Measurements from ENCODE around the gene METAP2. TPM values are rescaled to one million over a fixed set of nuclear protein-coding genes. Genes with fewer than 3 reads are reported as not detected.
"Not testable (repeated sequence)": the region's sequence is repeated elsewhere in the genome, so short reads cannot be mapped to it uniquely, and the experiment has no call there.

Gene METAP2
- polyA plus RNA-seq, 2 donors = 23.7 to 51.8 TPM

DNA sequence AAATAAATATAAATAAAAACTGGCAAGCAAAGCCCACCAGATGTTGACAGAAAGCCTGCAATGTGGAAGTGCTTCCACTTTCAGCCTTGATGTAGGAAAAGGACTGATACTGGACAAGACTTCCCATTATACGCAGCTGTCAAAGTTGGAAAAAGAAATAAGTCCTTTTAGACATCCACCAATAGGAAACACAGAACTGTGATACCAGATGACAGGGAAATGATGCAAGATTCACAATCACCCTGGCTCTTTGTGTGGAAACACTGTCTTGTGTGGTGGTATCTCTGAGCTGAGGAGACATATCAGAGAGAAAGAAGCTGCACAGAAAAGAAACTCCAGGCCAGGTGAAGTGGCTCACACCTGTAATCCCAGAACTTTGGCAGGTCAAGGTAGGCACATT is 13.8 kb upstream of the METAP2 start:
- Histone ChIP-seq H3K9me3 (ENCODE audit: control insufficient read depth in 2 of 2, insufficient read depth in 1 of 2, low read depth in 1 of 2, low read length in 1 of 2) (peaks cover 7% of the 10 kb centered on the region in 2 donors), H3K27me3 (ENCODE audit: control insufficient read depth in 1 of 2, insufficient read depth in 2 of 2, low read length in 2 of 2) (no peaks in the 10 kb centered on the region), H3K27ac (ENCODE audit: low read depth in 2 of 2, low read length in 1 of 2) (no peak overlapping the region), H3K36me3 (ENCODE audit: control insufficient read depth in 2 of 2, insufficient read depth in 2 of 2, low read length in 1 of 2) (no peaks in the 10 kb centered on the region), H3K4me3 (ENCODE audit: low read depth in 1 of 2, low read length in 2 of 2) (no peak overlapping the region), H3K4me1 (ENCODE audit: control insufficient read depth in 2 of 2, insufficient read depth in 2 of 2, low read length in 1 of 2) (no peaks in the 10 kb centered on the region)
- 95 to 100% methylated on average over 1 of the region's 1 CpG for WGBS, 2 donors

GRCh38 chr12:95460896-95461295 is 13.1 kb upstream of the METAP2 start:
- 73 to 79% methylated on average over 1 of the region's 1 CpG for WGBS, 2 donors
- H3K4me3 ChIP-seq (ENCODE audit: low read depth in 1 of 2, low read length in 2 of 2) = no peak overlapping the region
- peaks cover 7% of the 10 kb centered on the region in 2 donors for H3K9me3 ChIP-seq (ENCODE audit: control insufficient read depth in 2 of 2, insufficient read depth in 1 of 2, low read depth in 1 of 2, low read length in 1 of 2)
- H3K4me1 ChIP-seq (ENCODE audit: control insufficient read depth in 2 of 2, insufficient read depth in 2 of 2, low read length in 1 of 2) = no peaks in the 10 kb centered on the region
- no peaks in the 10 kb centered on the region for H3K27me3 ChIP-seq (ENCODE audit: control insufficient read depth in 1 of 2, insufficient read depth in 2 of 2, low read length in 2 of 2)
- no peaks in the 10 kb centered on the region for H3K36me3 ChIP-seq (ENCODE audit: control insufficient read depth in 2 of 2, insufficient read depth in 2 of 2, low read length in 1 of 2)
- no peak overlapping the region for H3K27ac ChIP-seq (ENCODE audit: low read depth in 2 of 2, low read length in 1 of 2)

DNA sequence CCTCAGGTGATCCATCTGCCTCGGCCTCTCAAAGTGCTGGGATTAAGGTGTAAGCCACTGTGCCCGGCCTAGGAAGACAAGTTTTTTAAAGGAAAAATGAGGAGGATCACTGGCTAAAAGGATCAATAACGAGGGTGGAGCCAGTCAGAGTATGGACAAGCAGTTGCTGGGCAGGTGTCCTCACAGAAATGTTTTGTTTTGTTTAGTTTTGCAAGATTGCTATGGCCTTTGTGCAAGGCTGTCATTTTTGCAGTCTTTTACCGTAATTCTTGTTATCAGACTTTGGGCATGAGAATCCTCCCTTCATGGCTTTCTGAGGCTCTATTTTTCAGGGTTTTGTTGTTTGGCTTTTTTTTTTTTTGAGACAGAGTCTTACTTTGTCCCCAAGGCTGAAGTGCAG is 11.9 kb upstream of the METAP2 start:
- WGBS, 2 donors = 78 to 81% methylated on average over 4 of the region's 4 CpGs
- H3K9me3 ChIP-seq (ENCODE audit: control insufficient read depth in 2 of 2, insufficient read depth in 1 of 2, low read depth in 1 of 2, low read length in 1 of 2) = peaks cover 7% of the 10 kb centered on the region in 2 donors

GRCh38 chr12:95462551-95462950 is 11.4 kb upstream of the METAP2 start:
- H3K36me3 ChIP-seq (ENCODE audit: control insufficient read depth in 2 of 2, insufficient read depth in 2 of 2, low read length in 1 of 2) = no peaks in the 10 kb centered on the region
- 86 to 91% methylated on average over 2 of the region's 2 CpGs for WGBS, 2 donors
- no peaks in the 10 kb centered on the region for H3K27me3 ChIP-seq (ENCODE audit: control insufficient read depth in 1 of 2, insufficient read depth in 2 of 2, low read length in 2 of 2)
- H3K27ac ChIP-seq (ENCODE audit: low read depth in 2 of 2, low read length in 1 of 2) = no peak overlapping the region
- no peaks in the 10 kb centered on the region for H3K4me1 ChIP-seq (ENCODE audit: control insufficient read depth in 2 of 2, insufficient read depth in 2 of 2, low read length in 1 of 2)
- peaks cover 3 to 4% of the 10 kb centered on the region in 2 donors for H3K9me3 ChIP-seq (ENCODE audit: control insufficient read depth in 2 of 2, insufficient read depth in 1 of 2, low read depth in 1 of 2, low read length in 1 of 2)
- no peak overlapping the region for H3K4me3 ChIP-seq (ENCODE audit: low read depth in 1 of 2, low read length in 2 of 2)

More for the DNA sequence above, 11.9 kb upstream of the METAP2 start:
- H3K27me3 ChIP-seq (ENCODE audit: control insufficient read depth in 1 of 2, insufficient read depth in 2 of 2, low read length in 2 of 2) = no peaks in the 10 kb centered on the region
- H3K27ac ChIP-seq (ENCODE audit: low read depth in 2 of 2, low read length in 1 of 2) = no peak overlapping the region
- no peaks in the 10 kb centered on the region for H3K36me3 ChIP-seq (ENCODE audit: control insufficient read depth in 2 of 2, insufficient read depth in 2 of 2, low read length in 1 of 2)
- H3K4me1 ChIP-seq (ENCODE audit: control insufficient read depth in 2 of 2, insufficient read depth in 2 of 2, low read length in 1 of 2) = no peaks in the 10 kb centered on the region
- no peak overlapping the region for H3K4me3 ChIP-seq (ENCODE audit: low read depth in 1 of 2, low read length in 2 of 2)

DNA sequence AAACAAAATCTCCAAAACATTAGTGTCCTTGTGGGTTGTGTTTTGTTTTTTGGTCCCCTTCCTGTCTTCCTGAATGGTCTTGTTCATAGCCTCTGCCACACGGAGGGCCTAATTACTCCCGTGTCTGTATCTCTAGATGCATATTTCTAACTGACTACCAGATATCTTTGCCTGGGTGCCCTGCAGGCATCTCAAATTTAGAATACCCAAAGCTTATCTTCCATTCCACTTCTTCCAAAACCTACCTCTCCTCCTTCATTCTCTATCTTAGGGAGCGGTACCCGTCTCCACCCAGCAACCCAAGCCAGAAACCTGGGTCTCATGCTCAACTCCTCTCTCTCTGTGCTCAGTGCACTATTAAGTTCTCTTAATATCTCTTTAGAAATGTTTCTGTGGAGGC is 10.9 kb upstream of the METAP2 start:
- Histone ChIP-seq H3K27ac (ENCODE audit: low read depth in 2 of 2, low read length in 1 of 2) (no peak overlapping the region), H3K9me3 (ENCODE audit: control insufficient read depth in 2 of 2, insufficient read depth in 1 of 2, low read depth in 1 of 2, low read length in 1 of 2) (no peaks in the 10 kb centered on the region), H3K4me3 (ENCODE audit: low read depth in 1 of 2, low read length in 2 of 2) (no peak overlapping the region), H3K4me1 (ENCODE audit: control insufficient read depth in 2 of 2, insufficient read depth in 2 of 2, low read length in 1 of 2) (no peaks in the 10 kb centered on the region), H3K27me3 (ENCODE audit: control insufficient read depth in 1 of 2, insufficient read depth in 2 of 2, low read length in 2 of 2) (no peaks in the 10 kb centered on the region), H3K36me3 (ENCODE audit: control insufficient read depth in 2 of 2, insufficient read depth in 2 of 2, low read length in 1 of 2) (no peaks in the 10 kb centered on the region)
- WGBS, 2 donors = 81 to 90% methylated on average over 4 of the region's 4 CpGs

DNA sequence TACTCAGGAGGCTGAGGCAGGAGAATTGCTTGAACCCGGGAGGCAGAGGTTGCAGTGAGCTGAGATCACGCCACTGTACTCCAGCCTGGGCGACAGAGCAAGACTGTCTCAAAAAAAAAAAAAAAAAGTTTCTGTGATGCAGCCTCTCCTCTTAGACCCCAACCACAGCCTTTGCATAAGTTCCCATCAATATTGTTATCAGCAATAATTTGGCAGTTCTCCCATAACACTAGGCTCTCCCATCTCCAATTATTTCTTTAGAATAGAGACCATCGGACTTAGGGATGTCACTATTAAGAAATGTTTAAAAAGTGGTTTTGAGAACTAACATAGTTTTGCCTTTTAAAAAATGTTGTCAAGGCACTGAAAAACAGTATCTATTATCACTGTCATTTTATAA is 10.2 kb upstream of the METAP2 start:
- H3K36me3 ChIP-seq (ENCODE audit: control insufficient read depth in 2 of 2, insufficient read depth in 2 of 2, low read length in 1 of 2); H3K4me3 ChIP-seq (ENCODE audit: low read depth in 1 of 2, low read length in 2 of 2); H3K27ac ChIP-seq (ENCODE audit: low read depth in 2 of 2, low read length in 1 of 2); H3K4me1 ChIP-seq (ENCODE audit: control insufficient read depth in 2 of 2, insufficient read depth in 2 of 2, low read length in 1 of 2); H3K27me3 ChIP-seq (ENCODE audit: control insufficient read depth in 1 of 2, insufficient read depth in 2 of 2, low read length in 2 of 2); H3K9me3 ChIP-seq (ENCODE audit: control insufficient read depth in 2 of 2, insufficient read depth in 1 of 2, low read depth in 1 of 2, low read length in 1 of 2): not testable (repeated sequence)
- WGBS, 2 donors = 70 to 81% methylated on average over 3 of the region's 4 CpGs

DNA sequence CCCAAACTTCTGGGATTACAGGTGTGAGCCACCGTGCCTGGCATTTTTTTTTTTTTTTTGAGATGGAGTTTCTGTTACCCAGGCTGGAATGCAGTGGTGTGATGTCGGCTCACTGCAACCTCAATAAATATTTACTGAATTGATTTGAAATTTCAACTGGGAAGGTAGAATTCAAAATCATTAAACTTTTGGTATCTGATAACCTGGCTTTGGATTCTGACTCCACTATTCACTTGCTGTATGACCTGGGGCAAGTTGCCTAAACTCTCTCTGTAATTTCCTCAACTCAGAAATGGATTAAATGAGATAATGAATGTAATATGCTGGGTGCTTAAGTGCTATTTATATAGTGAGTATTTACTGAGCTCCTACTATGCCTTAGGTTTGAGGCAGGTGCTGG is 8.7 kb upstream of the METAP2 start:
- no peak overlapping the region for H3K4me3 ChIP-seq (ENCODE audit: low read depth in 1 of 2, low read length in 2 of 2)
- WGBS, 2 donors = 67 to 68% methylated on average over 2 of the region's 2 CpGs
- no peaks in the 10 kb centered on the region for H3K4me1 ChIP-seq (ENCODE audit: control insufficient read depth in 2 of 2, insufficient read depth in 2 of 2, low read length in 1 of 2)
- no peaks in the 10 kb centered on the region for H3K36me3 ChIP-seq (ENCODE audit: control insufficient read depth in 2 of 2, insufficient read depth in 2 of 2, low read length in 1 of 2)
- H3K9me3 ChIP-seq (ENCODE audit: control insufficient read depth in 2 of 2, insufficient read depth in 1 of 2, low read depth in 1 of 2, low read length in 1 of 2) = no peaks in the 10 kb centered on the region
- H3K27ac ChIP-seq (ENCODE audit: low read depth in 2 of 2, low read length in 1 of 2) = no peak overlapping the region
- no peaks in the 10 kb centered on the region for H3K27me3 ChIP-seq (ENCODE audit: control insufficient read depth in 1 of 2, insufficient read depth in 2 of 2, low read length in 2 of 2)

- WGBS, 2 donors = 40 to 53% methylated on average over 1 of the region's 1 CpG
These were observed 3.7 kb upstream of the METAP2 start for GRCh38 chr12:95470300-95470699.

DNA sequence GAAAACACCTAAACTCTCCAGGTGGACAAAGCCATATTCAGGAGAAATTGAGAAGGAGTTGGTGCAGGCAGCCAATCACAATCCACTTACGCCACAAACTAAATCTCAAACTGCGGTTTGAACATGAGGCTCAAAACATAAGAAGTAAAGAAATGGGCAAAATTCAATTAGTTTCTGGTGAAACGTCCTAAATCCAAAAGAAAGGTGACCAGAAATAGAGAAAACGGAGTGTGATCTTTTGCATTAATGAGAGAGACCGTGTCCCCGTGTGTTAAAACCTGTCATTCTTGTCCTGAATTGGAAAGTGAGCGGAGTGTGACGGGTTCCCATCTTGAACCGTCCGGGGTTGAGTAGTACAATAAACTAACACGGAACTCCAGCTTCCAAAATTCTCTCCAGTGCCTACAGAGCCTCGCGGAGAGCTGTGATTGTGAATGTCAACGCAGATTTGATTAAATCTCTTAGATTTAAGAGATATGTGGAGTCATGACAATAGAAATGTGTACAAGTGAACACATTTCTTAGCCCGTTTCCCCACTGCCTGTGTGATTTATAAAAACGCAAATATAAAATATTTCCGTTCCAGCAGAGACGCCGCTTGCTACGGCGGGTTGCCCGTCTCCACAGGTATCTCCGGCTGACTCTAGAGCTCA is 595 bp upstream of the METAP2 start:
- Histone ChIP-seq H3K9me3 (ENCODE audit: control insufficient read depth in 2 of 2, insufficient read depth in 1 of 2, low read depth in 1 of 2, low read length in 1 of 2) (no peaks in the 10 kb centered on the region), H3K36me3 (ENCODE audit: control insufficient read depth in 2 of 2, insufficient read depth in 2 of 2, low read length in 1 of 2) (peaks cover 0 to 2% of the 10 kb centered on the region in 2 donors), H3K27me3 (ENCODE audit: control insufficient read depth in 1 of 2, insufficient read depth in 2 of 2, low read length in 2 of 2) (no peaks in the 10 kb centered on the region), H3K27ac (ENCODE audit: low read depth in 2 of 2, low read length in 1 of 2) (peak overlapping the region; percentile 95 to 98), H3K4me3 (ENCODE audit: low read depth in 1 of 2, low read length in 2 of 2) (peak overlapping the region; percentile 85 to 91), H3K4me1 (ENCODE audit: control insufficient read depth in 2 of 2, insufficient read depth in 2 of 2, low read length in 1 of 2) (no peaks in the 10 kb centered on the region)
- WGBS, 2 donors = 1% methylated on average over 23 of the region's 23 CpGs

More at GRCh38 chr12:95470300-95470699, 3.7 kb upstream of the METAP2 start:
- no peak overlapping the region for H3K27ac ChIP-seq (ENCODE audit: low read depth in 2 of 2, low read length in 1 of 2)
- H3K4me3 ChIP-seq (ENCODE audit: low read depth in 1 of 2, low read length in 2 of 2) = no peak overlapping the region
- no peaks in the 10 kb centered on the region for H3K27me3 ChIP-seq (ENCODE audit: control insufficient read depth in 1 of 2, insufficient read depth in 2 of 2, low read length in 2 of 2)
- no peaks in the 10 kb centered on the region for H3K4me1 ChIP-seq (ENCODE audit: control insufficient read depth in 2 of 2, insufficient read depth in 2 of 2, low read length in 1 of 2)
- no peaks in the 10 kb centered on the region for H3K36me3 ChIP-seq (ENCODE audit: control insufficient read depth in 2 of 2, insufficient read depth in 2 of 2, low read length in 1 of 2)
- no peaks in the 10 kb centered on the region for H3K9me3 ChIP-seq (ENCODE audit: control insufficient read depth in 2 of 2, insufficient read depth in 1 of 2, low read depth in 1 of 2, low read length in 1 of 2)

- H3K27me3 ChIP-seq (ENCODE audit: control insufficient read depth in 1 of 2, insufficient read depth in 2 of 2, low read length in 2 of 2) = no peaks in the 10 kb centered on the region
- peak overlapping the region; percentile 95 to 98 for H3K27ac ChIP-seq (ENCODE audit: low read depth in 2 of 2, low read length in 1 of 2)
- 0 to 1% methylated on average over 16 of the region's 16 CpGs for WGBS, 2 donors
- peak overlapping the region; percentile 85 to 91 for H3K4me3 ChIP-seq (ENCODE audit: low read depth in 1 of 2, low read length in 2 of 2)
- no peaks in the 10 kb centered on the region for H3K9me3 ChIP-seq (ENCODE audit: control insufficient read depth in 2 of 2, insufficient read depth in 1 of 2, low read depth in 1 of 2, low read length in 1 of 2)
- H3K36me3 ChIP-seq (ENCODE audit: control insufficient read depth in 2 of 2, insufficient read depth in 2 of 2, low read length in 1 of 2) = peaks cover 0 to 6% of the 10 kb centered on the region in 2 donors
- H3K4me1 ChIP-seq (ENCODE audit: control insufficient read depth in 2 of 2, insufficient read depth in 2 of 2, low read length in 1 of 2) = no peaks in the 10 kb centered on the region
These were observed 657 bp downstream of the METAP2 start for GRCh38 chr12:95474660-95474958.

All from esophagus (tissue), 2 donors.